Keratinocyte (primary cell): ENCODE measurements around the gene NARS2. TPM values are rescaled to one million over a fixed set of nuclear protein-coding genes. Genes with fewer than 3 reads are reported as not detected.

Experiments used
- DNase-seq: peaks from one replicate; pipeline ENCODE4 v3.0.0-alpha.2; 2011; ENCODE audit warnings: low read depth, missing footprints, low spot score
- FAIRE-seq: peaks from 2 replicates; lab custom pipeline; 2011; peaks lifted over from hg19 to GRCh38; lab: Jason Lieb, UNC
- H2AFZ ChIP-seq: 2 replicates; pipeline ENCODE4 v1.6.0; 2012; ENCODE audit warnings: low read length, control low read depth, inconsistent platforms; ENCODE audit not compliant: control insufficient read depth
- H3K27ac ChIP-seq: 2 replicates; pipeline ENCODE4 v1.5.1; 2011; ENCODE audit warnings: low read length; ENCODE audit not compliant: control insufficient read depth, insufficient read depth
- H3K27me3 ChIP-seq: 3 replicates; pipeline ENCODE4 v1.6.0; 2011; ENCODE audit warnings: low read length; ENCODE audit not compliant: control insufficient read depth, insufficient read depth; ENCODE audit errors: extremely low read depth
- H3K36me3 ChIP-seq, 2 experiments: 2 replicates in 1 of 2; 3 replicates in 1 of 2; pipeline ENCODE4 v1.5.1; 2011; ENCODE audit warnings: low read length in 2 of 2, mild to moderate bottlenecking in 1 of 2; ENCODE audit not compliant: control insufficient read depth in 2 of 2, insufficient read depth in 2 of 2; ENCODE audit errors: extremely low read depth in 1 of 2
- H3K4me1 ChIP-seq: 3 replicates; pipeline ENCODE4 v1.5.1; 2011; ENCODE audit warnings: low read length; ENCODE audit not compliant: control insufficient read depth, insufficient read depth; ENCODE audit errors: extremely low read depth
- H3K4me2 ChIP-seq: 3 replicates; pipeline ENCODE4 v1.6.0; 2011; ENCODE audit warnings: low read depth, low read length; ENCODE audit not compliant: control insufficient read depth, insufficient read depth; ENCODE audit errors: extremely low read depth
- H3K4me3 ChIP-seq, 3 experiments: fragments of 200-600 bp in 1 of 3; sonication (generic) in 1 of 3; 2 replicates in 2 of 3; 3 replicates in 1 of 3; pipeline ENCODE4 v1.5.1; 2011 to 2016; ENCODE audit warnings: low read length in 3 of 3, mild to moderate bottlenecking in 3 of 3, control low read depth in 2 of 3, inconsistent platforms in 1 of 3, low read depth in 1 of 3, mixed read lengths in 1 of 3, mixed run types in 1 of 3, moderate library complexity in 1 of 3; ENCODE audit not compliant: control insufficient read depth in 2 of 3, insufficient read depth in 2 of 3; ENCODE audit errors: extremely low read depth in 1 of 3
- H3K79me2 ChIP-seq: 2 replicates; pipeline ENCODE4 v1.6.0; 2012; ENCODE audit warnings: low read length; ENCODE audit not compliant: control insufficient read depth, insufficient read depth
- H3K9ac ChIP-seq: 3 replicates; pipeline ENCODE4 v1.6.0; 2011; ENCODE audit warnings: low read length; ENCODE audit not compliant: control insufficient read depth, insufficient read depth; ENCODE audit errors: extremely low read depth
- H3K9me1 ChIP-seq: 3 replicates; pipeline ENCODE4 v1.6.0; 2011; ENCODE audit warnings: low read length; ENCODE audit not compliant: control insufficient read depth, insufficient read depth; ENCODE audit errors: extremely low read depth
- H3K9me3 ChIP-seq: 2 replicates; pipeline ENCODE4 v1.5.1; 2012; ENCODE audit warnings: low read depth, low read length; ENCODE audit not compliant: control insufficient read depth
- H4K20me1 ChIP-seq: 3 replicates; pipeline ENCODE4 v1.6.0; 2011; ENCODE audit warnings: low read length; ENCODE audit not compliant: control insufficient read depth, insufficient read depth; ENCODE audit errors: extremely low read depth
- EZH2 ChIP-seq: IDR thresholded peaks from one replicate; pipeline ENCODE4 v1.6.1; 2012; ENCODE audit warnings: inconsistent platforms, mild to moderate bottlenecking, low read length, moderate library complexity
- dilution Hi-C: fragments of 300-500 bp; cut with MboI; formaldehyde crosslinking; loops from one replicate; pipeline ENCODE4 v1.7.0; 2020; ENCODE audit warnings: low sequenced_read_pairs; ENCODE audit not compliant: extremely low pct_ligation_motif_present
- polyA plus RNA-seq, 5 experiments: library from polyadenylated mRNA; depleted of rRNA in 3 of 5; stranded (reverse) in 3 of 5; stranded (forward) in 1 of 5; unstranded in 1 of 5; fragments of >200 nt; gene quantifications; 1 replicate in 1 of 5; 2 replicates in 3 of 5; 3 replicates in 1 of 5; pipeline versions ENCODE4 v1.2.1 to v1.2.3, GENCODE V29; 2011 to 2012; ENCODE audit warnings: missing spikeins in 2 of 5, low read depth in 1 of 5, low replicate concordance in 1 of 5
- TF ChIP-seq, protein P1 (sequence below), 3 experiments: IDR thresholded peaks in 1 of 3; conservative IDR thresholded peaks in 1 of 3; optimal IDR thresholded peaks in 1 of 3; 2 replicates in 2 of 3; 3 replicates in 1 of 3; pipeline versions ENCODE3 to v1.5.1; 2011; ENCODE audit warnings: low read length in 3 of 3, mild to moderate bottlenecking in 3 of 3, moderate library complexity in 2 of 3, control low read depth in 1 of 3, inconsistent platforms in 1 of 3; ENCODE audit not compliant: insufficient read depth in 2 of 3; ENCODE audit errors: extremely low read depth in 1 of 3

The NARS2 gene
- polyA plus RNA-seq, 1 donor (not counting 4 experiments of a cell fraction or from before 2014, with no cell fraction given), result 28.8 TPM

DNA sequence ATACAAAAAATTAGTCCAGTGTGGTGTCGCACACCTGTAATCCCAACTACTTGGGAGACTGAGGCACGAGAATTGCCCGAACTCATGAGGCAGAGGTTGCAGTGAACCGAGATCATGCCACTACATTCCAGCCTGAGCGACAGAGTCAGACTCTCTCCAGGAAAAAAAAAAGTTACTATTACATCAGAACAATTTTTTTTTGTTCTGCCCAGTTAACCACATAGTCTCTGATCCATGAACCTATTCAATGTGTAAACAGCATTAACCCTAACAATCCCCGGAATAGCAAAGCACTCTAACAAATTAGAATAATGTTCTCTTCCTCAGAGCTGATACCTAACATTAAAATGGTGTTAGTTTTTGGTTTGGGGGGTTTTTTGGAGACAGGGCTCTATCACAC lies 4.6 kb downstream of the NARS2 start:
- Histone ChIP-seq H3K4me1 (peaks cover 26% of the 10 kb centered on the region), H3K9me1 (no peaks in the 10 kb centered on the region), H3K79me2 (peaks cover 22% of the 10 kb centered on the region), H3K9ac (no peak overlapping the region), H3K4me2 (no peak overlapping the region), H3K36me3 (peaks cover 5 to 13% of the 10 kb centered on the region in 2 experiments), H2AFZ (no peak overlapping the region), H3K27ac (no peak overlapping the region), H3K27me3 (no peaks in the 10 kb centered on the region), H3K9me3 (no peaks in the 10 kb centered on the region), H4K20me1 (no peaks in the 10 kb centered on the region), H3K4me3 (no peak overlapping the region)
- FAIRE-seq (no peak), DNase-seq (no peak)
- no peak for TF ChIP-seq EZH2
- TF ChIP-seq, protein P1, sequence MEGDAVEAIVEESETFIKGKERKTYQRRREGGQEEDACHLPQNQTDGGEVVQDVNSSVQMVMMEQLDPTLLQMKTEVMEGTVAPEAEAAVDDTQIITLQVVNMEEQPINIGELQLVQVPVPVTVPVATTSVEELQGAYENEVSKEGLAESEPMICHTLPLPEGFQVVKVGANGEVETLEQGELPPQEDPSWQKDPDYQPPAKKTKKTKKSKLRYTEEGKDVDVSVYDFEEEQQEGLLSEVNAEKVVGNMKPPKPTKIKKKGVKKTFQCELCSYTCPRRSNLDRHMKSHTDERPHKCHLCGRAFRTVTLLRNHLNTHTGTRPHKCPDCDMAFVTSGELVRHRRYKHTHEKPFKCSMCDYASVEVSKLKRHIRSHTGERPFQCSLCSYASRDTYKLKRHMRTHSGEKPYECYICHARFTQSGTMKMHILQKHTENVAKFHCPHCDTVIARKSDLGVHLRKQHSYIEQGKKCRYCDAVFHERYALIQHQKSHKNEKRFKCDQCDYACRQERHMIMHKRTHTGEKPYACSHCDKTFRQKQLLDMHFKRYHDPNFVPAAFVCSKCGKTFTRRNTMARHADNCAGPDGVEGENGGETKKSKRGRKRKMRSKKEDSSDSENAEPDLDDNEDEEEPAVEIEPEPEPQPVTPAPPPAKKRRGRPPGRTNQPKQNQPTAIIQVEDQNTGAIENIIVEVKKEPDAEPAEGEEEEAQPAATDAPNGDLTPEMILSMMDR (optimal IDR thresholded peaks at IDR 0.05 in 1 of 3, IDR thresholded peaks at IDR 0.05 in 1 of 3, conservative IDR thresholded peaks at IDR 0.05 in 1 of 3; ENCODE audit: extremely low read depth in 1 of 3, insufficient read depth in 2 of 3, low read length in 3 of 3), result no peak
- dilution Hi-C loops, result no loop called here

DNA sequence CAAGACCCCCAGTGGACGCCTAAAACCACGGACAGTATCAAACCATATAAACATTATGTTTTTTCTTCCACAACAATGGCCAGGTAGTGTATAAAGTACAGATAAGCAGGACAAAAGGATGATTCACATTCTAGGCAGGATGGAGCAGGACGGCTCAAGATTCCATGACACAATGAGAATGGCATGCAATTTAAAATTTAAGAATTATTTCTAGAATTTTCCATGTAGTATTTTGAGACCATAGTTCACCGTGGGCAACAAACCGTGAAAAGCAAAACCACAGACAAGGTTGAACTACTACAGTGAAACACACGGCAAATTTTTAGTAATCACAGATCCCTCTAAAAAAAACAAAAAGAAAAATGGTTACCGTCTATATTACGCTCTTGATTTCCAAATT lies 7.5 kb downstream of the NARS2 start:
- Histone ChIP-seq H3K4me3 (no peak overlapping the region), H3K79me2 (peaks cover 5% of the 10 kb centered on the region), H3K4me2 (peak overlapping the region; percentile 74), H3K9me1 (peaks cover under 1% of the 10 kb centered on the region), H3K36me3 (peaks cover 5 to 17% of the 10 kb centered on the region in 2 experiments), H3K27ac (peak overlapping the region; percentile 48), H3K9me3 (no peaks in the 10 kb centered on the region), H3K4me1 (peaks cover 29% of the 10 kb centered on the region), H3K9ac (no peak overlapping the region), H3K27me3 (no peaks in the 10 kb centered on the region), H4K20me1 (no peaks in the 10 kb centered on the region), H2AFZ (peak overlapping the region; percentile 37)
- dilution Hi-C loops, result no loop called here
- DNase-seq, result no peak
- peak; percentile 29 for FAIRE-seq
- TF ChIP-seq EZH2, result no peak
- TF ChIP-seq, protein P1 (optimal IDR thresholded peaks at IDR 0.05 in 1 of 3, IDR thresholded peaks at IDR 0.05 in 1 of 3, conservative IDR thresholded peaks at IDR 0.05 in 1 of 3; ENCODE audit: extremely low read depth in 1 of 3, insufficient read depth in 2 of 3, low read length in 3 of 3), result no peak
